NCI-H2029 (cell line): ENCODE measurements around the gene OR10A3.

Experiments used
- DNase-seq: peaks from one replicate; lab custom pipeline; 2025; lab: John Stamatoyannopoulos, UW

The OR10A3 gene

GRCh38 chr11:7892059-7892699 lies 49.3 kb downstream of the OR10A3 start:
- DNase-seq: no peak

GRCh38 chr11:7890417-7891172 lies 50.9 kb downstream of the OR10A3 start:
- no peak for DNase-seq

- no peak for DNase-seq
Observed at GRCh38 chr11:7889985-7890384, 51.5 kb downstream of the OR10A3 start.
